GM18517 (cell line): Measurements from ENCODE around the gene CEP70.
"Not testable (repeated sequence)": the region's sequence is repeated elsewhere in the genome, so short reads cannot be mapped to it uniquely, and the experiment has no call there.

Experiments
- ATAC-seq: cut with Tn5 transposase; IDR thresholded peaks from one replicate; pipeline ENCODE4 v1.9.1; 2021; ENCODE audit warnings: mild to moderate bottlenecking, moderate library complexity; ENCODE audit not compliant: unreplicated experiment

CEP70 gene

DNA sequence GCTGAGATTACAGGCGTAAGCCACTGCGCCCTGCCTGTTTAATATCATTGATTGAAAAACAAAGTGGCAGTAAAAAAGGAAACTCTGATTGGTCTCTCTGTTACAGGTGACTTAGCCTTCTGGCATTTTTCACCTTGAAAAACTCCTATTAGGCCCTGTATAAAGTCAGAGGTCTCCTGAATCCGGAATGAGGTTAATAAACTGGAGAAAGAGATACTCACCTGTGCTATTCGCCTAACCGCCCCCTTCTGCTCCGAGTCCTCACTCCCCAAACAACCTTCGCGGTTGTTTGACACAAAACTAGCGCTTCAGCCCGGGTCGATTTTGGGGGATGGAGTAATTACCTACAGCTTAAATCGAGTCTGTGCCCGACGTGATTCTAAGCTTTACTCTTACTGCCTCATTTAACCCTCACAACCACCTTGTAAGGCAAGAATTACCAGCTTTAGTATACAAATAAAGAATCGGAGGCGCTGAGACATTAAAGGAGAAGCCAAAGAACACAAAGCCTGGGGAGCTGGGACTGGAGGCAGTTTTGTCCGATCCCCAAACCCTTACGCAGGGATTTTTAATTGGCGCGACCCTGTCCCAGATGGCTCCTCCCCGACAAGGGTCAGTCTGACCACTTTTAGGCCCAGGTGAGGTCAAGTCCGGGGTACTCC lies 441 bp downstream of the CEP70 start:
- no peak for ATAC-seq

GRCh38 chr3:138591392-138591791 lies 2.7 kb downstream of the CEP70 start:
- ATAC-seq, result no peak

- ATAC-seq, result no peak
Measured at GRCh38 chr3:138588445-138588844, 5.6 kb downstream of the CEP70 start.

- no peak for ATAC-seq
Measured at GRCh38 chr3:138587374-138587773, 6.7 kb downstream of the CEP70 start.

DNA sequence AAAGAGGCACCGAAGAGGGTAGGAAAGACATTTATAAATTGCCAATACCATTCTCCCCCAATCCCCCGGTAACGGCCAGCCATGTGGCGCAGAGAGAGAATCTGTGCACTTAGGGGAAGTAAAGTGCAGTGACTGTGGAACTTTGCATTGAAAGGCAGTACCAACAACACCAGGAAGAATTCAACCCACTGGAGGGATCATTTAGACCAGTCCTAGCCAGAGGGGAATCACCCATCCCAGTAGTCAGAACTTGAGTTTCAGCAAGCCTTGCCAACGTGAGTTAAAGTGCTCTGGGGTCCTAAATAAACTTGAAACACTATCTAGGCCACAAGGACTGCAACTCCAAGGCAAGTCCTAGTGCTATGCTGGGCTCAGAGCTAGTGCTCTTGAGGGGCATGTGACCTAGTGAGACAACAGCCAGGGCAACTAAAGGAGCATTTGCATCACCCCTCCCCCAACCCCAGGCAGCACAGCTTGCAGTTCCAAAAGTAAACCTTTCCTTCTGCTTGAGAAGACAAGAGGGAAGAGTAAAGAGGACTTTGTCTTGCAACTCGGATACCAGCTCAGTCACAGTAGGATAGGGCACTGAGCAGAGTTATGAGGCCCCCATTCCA lies 15.0 kb downstream of the CEP70 start:
- no peak for ATAC-seq

GRCh38 chr3:138578141-138578540 lies 15.9 kb downstream of the CEP70 start:
- peak; percentile 96 for ATAC-seq

GRCh38 chr3:138573138-138573537 lies 20.9 kb downstream of the CEP70 start:
- ATAC-seq, result no peak

DNA sequence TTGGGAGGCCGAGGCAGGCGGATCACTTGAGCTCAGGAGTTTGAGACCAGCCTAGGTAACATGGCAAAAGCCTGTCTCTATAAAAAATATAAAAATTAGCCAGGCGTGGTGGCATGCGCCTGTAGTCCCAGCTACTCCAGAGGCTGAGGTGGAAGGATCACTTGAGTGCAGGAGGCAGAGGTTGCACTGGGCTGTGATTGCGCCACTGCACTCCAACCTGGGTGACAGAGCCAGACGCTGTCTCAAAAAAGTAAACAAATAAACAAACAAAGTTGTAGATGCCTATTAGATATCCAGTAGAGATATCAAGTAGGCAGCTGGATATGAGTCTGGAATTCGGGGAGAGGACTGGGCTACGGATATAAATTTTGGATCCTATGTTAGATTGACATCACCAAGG lies 24.4 kb downstream of the CEP70 start:
- ATAC-seq, result not testable (repeated sequence)

GRCh38 chr3:138569090-138569489 lies 25.0 kb downstream of the CEP70 start:
- no peak for ATAC-seq

GRCh38 chr3:138567403-138567802 lies 26.7 kb downstream of the CEP70 start:
- ATAC-seq, result no peak

- not testable (repeated sequence) for ATAC-seq
Measured at GRCh38 chr3:138566293-138566692, 27.8 kb downstream of the CEP70 start.

GRCh38 chr3:138562902-138563301 lies 31.2 kb downstream of the CEP70 start:
- ATAC-seq, result not testable (repeated sequence)

DNA sequence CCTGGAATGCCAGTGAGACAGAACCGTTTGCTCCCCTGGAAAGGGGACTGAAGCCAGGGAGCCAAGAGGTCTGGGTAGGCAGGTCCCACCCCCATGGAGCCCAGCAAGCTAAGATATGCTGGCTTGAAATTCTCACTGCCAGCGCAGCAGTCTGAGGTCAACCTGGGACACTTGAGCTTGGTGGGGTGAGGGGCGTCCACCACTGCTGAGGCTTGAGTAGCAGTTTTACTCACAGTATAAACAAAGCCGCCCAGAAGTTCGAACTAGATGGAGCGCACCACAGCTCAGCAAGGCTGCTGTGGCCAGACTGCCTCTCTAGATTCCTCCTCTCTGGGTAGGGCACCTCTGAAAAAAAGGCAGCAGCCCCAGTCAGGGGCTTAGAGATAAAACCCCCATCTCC lies 33.6 kb downstream of the CEP70 start:
- no peak for ATAC-seq

GRCh38 chr3:138559134-138559533 lies 34.9 kb downstream of the CEP70 start:
- no peak for ATAC-seq

GRCh38 chr3:138554775-138555174 lies 39.3 kb downstream of the CEP70 start:
- not testable (repeated sequence) for ATAC-seq

DNA sequence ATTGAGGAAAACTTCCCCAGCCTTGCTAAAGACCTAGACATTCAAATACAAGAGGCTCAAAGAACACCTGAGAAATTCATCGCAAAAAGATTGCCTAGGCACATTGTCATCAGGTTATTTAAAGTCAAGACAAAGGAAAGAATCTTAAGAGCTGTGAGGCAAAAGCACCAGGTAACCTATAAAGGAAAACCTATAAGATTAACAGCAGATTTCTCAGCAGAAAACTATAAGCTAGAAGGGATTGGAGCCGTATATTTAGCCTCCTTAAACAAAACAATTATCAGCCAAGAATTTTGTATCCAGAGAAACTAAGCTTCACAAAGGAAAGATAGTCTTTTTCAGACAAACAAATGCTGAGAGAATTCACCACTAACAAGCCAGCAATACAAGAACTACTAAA lies 43.1 kb downstream of the CEP70 start:
- not testable (repeated sequence) for ATAC-seq

- no peak for ATAC-seq
Measured at GRCh38 chr3:138549179-138549977, 44.7 kb downstream of the CEP70 start.

GRCh38 chr3:138547342-138547975 lies 46.6 kb downstream of the CEP70 start:
- ATAC-seq, result no peak

DNA sequence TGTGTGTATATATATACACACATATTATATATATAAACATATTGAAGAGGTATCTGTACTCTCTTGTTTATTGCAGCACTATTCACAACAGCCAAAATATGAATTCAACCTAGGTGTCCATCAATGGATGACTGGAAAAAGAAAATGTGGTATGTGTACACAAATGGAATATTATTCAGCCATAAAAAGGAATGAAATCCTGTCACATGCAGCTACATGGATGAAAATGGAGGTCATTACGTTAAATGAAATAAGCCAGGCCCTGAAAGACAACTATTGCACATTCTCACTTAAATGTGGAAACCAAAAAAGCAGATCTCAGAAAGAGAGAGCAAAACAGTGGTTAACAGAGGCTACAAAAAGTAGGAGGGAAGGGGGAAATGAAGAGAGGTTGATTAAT lies 49.5 kb downstream of the CEP70 start:
- no peak for ATAC-seq

- ATAC-seq, result no peak
Measured at GRCh38 chr3:138542977-138543376, 51.1 kb downstream of the CEP70 start.

DNA sequence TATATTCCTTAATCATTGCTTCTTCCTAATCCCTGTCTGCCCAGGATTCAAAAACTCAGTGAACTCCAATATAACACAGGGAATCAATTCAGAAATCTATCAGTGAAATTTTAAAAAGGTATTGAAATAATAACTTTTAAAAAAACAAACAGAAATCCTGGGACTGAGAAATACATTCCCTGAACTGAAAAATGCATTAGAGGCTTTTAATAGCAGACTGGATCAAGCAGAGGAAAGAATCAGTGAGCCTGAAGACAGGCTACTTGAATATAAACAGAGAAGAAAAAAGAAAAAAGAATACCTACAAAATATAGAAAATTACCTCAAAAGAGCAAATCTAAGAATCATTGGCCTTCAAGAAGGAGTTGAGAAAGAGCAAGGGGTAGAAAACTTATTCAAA lies 54.7 kb downstream of the CEP70 start:
- ATAC-seq, result no peak
